NCI-H460 (cell line): ENCODE data around the gene FUCA1. TPM values are rescaled to one million over a fixed set of nuclear protein-coding genes. Genes with fewer than 3 reads are reported as not detected.
A peak's percentile ranks its signal among the peaks of the same experiment; 100 is the strongest.
"Not testable (repeated sequence)": the region's sequence is repeated elsewhere in the genome, so short reads cannot be mapped to it uniquely, and the experiment has no call there.

ENCODE experiments used
- DNase-seq: peaks from one replicate; pipeline ENCODE4 v3.0.0-alpha.2; 2016; ENCODE audit warnings: low read depth; ENCODE audit errors: extremely low read depth
- polyA plus RNA-seq: library from polyadenylated mRNA; depleted of rRNA; stranded (reverse); fragments of >200 nt; gene quantifications from 2 replicates; pipeline ENCODE4 v1.2.3, GENCODE V29; 2014; cell fraction: nucleus; rRNA removed
- total RNA-seq: library from RNA; depleted of rRNA; stranded (reverse); fragments of >200 nt; shearing (Covaris generic); gene quantifications from 2 replicates; pipeline ENCODE4 v1.2.3, GENCODE V29; 2014; rRNA removed

The FUCA1 gene
- total RNA-seq: 16.6 and 17.1 TPM in 2 replicates
- 16.1 and 22.7 TPM in 2 replicates for polyA plus RNA-seq

GRCh38 chr1:23867895-23868556, at the start of gene FUCA1:
Gene FUCA1 (minus strand): TSS chr1:23868290. CDS start chr1:23868286, 4 bp downstream.
- peak; percentile 83 for DNase-seq

GRCh38 chr1:23916209-23917131, 48.4 kb upstream of the FUCA1 start:
- peak; percentile 57 for DNase-seq

- DNase-seq: no peak
Observed at GRCh38 chr1:23915466-23915865, 47.4 kb upstream of the FUCA1 start.

GRCh38 chr1:23914921-23915320, 46.8 kb upstream of the FUCA1 start:
- no peak for DNase-seq

GRCh38 chr1:23913212-23913880, 45.3 kb upstream of the FUCA1 start, which contains the start of gene CNR2:
Gene CNR2 (minus strand): TSS chr1:23913362. CDS start chr1:23875617, 37,745 bp downstream.
- no peak for DNase-seq

GRCh38 chr1:23911921-23912320, 43.8 kb upstream of the FUCA1 start:
- DNase-seq: no peak

GRCh38 chr1:23910553-23911246, 42.6 kb upstream of the FUCA1 start:
- no peak for DNase-seq

- DNase-seq: no peak
Observed at GRCh38 chr1:23910144-23910543, 42.1 kb upstream of the FUCA1 start.

GRCh38 chr1:23909412-23909811, 41.3 kb upstream of the FUCA1 start:
- DNase-seq: no peak

GRCh38 chr1:23908453-23909341, 40.6 kb upstream of the FUCA1 start:
- no peak for DNase-seq

GRCh38 chr1:23906731-23907130, 38.6 kb upstream of the FUCA1 start:
- no peak for DNase-seq

GRCh38 chr1:23905461-23906025, 37.5 kb upstream of the FUCA1 start:
- no peak for DNase-seq

GRCh38 chr1:23904748-23905357, 36.8 kb upstream of the FUCA1 start:
- DNase-seq: no peak

- no peak for DNase-seq
Observed at GRCh38 chr1:23903754-23904153, 35.7 kb upstream of the FUCA1 start.

- no peak for DNase-seq
Observed at GRCh38 chr1:23902321-23903278, 34.5 kb upstream of the FUCA1 start.

- not testable (repeated sequence) for DNase-seq
Observed at GRCh38 chr1:23900017-23900416, 31.9 kb upstream of the FUCA1 start.

GRCh38 chr1:23899070-23899469, 31.0 kb upstream of the FUCA1 start:
- no peak for DNase-seq
